ENCODE measurements around the gene PDAP1. TPM values are rescaled to one million over a fixed set of nuclear protein-coding genes. Genes with fewer than 3 reads are reported as not detected.
A peak's percentile ranks its signal among the peaks of the same experiment; 100 is the strongest.

The PDAP1 gene
- total and polyA plus RNA-seq, 9 of the 15 experiments (the other 6 are each of a cell fraction or from before 2014, with no cell fraction given): 10.2 to 315 (median 129) TPM

GRCh38 chr7:99369767-99370391 lies 38.5 kb downstream of the PDAP1 start (continued):
- TF ChIP-seq, protein P1, sequence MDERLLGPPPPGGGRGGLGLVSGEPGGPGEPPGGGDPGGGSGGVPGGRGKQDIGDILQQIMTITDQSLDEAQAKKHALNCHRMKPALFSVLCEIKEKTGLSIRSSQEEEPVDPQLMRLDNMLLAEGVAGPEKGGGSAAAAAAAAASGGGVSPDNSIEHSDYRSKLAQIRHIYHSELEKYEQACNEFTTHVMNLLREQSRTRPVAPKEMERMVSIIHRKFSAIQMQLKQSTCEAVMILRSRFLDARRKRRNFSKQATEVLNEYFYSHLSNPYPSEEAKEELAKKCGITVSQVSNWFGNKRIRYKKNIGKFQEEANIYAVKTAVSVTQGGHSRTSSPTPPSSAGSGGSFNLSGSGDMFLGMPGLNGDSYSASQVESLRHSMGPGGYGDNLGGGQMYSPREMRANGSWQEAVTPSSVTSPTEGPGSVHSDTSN (CRISPR knock-in tag; IDR thresholded peaks at IDR 0.05; ENCODE audit: low read depth): no peak
- TF ChIP-seq, protein P1 (tag; conservative IDR thresholded peaks at IDR 0.05; ENCODE audit: low read depth): no peak
- TF ChIP-seq KDM4B (IDR thresholded peaks at IDR 0.05; ENCODE audit: borderline replicate concordance in 2 of 2, low read depth in 1 of 2) (0 out of 4 replicates have a peak, but pooled peaks of 1 of the 2 experiments have one; percentile 45), CBX8 (IDR thresholded peaks at IDR 0.05; ENCODE audit: borderline replicate concordance, extremely low read depth, low read depth, low read length, poor library complexity, severe bottlenecking) (no peak), KAT8 (IDR thresholded peaks at IDR 0.05; ENCODE audit: low read depth) (no peak), MXI1 (IDR thresholded peaks at IDR 0.05; ENCODE audit: low read depth, low read length) (no peak), ELF4 (CRISPR knock-in tag; IDR thresholded peaks at IDR 0.05) (no peak), RBM34 (IDR thresholded peaks at IDR 0.05; ENCODE audit: borderline replicate concordance, insufficient read depth, low read length) (no peak), ARHGAP35 (IDR thresholded peaks at IDR 0.05; ENCODE audit: partially characterized antibody) (no peak), NFE2 (IDR thresholded peaks at IDR 0.05; ENCODE audit: low read depth) (peak; percentile 86), RUNX1 (IDR thresholded peaks at IDR 0.05; ENCODE audit: low read depth) (no peak), KAT2B (IDR thresholded peaks at IDR 0.05; ENCODE audit: low read depth, low read length) (no peak), KLF16 (IDR thresholded peaks at IDR 0.05) (peak; percentile 54; the same call in 1 of the 2 replicates), ZNF444 (CRISPR knock-in tag; IDR thresholded peaks at IDR 0.05) (no peak), TAL1 (IDR thresholded peaks at IDR 0.05) (peak; percentile 26; the same call in 1 of the 2 replicates), IRF2 (CRISPR knock-in tag; IDR thresholded peaks at IDR 0.05) (no peak), ZNF311 (CRISPR knock-in tag; IDR thresholded peaks at IDR 0.05) (no peak), CBX2 (IDR thresholded peaks at IDR 0.05; ENCODE audit: insufficient read depth, low read length, poor library complexity, severe bottlenecking) (no peak), DIDO1 (tag; IDR thresholded peaks at IDR 0.05; ENCODE audit: low read depth) (no peak), MCM7 (IDR thresholded peaks at IDR 0.05) (no peak), BRF2 (IDR thresholded peaks at IDR 0.05; ENCODE audit: borderline replicate concordance, insufficient read depth, insufficient read length) (no peak), ZKSCAN3 (CRISPR knock-in tag; IDR thresholded peaks at IDR 0.05) (no peak)
- TF ChIP-seq, protein P2, sequence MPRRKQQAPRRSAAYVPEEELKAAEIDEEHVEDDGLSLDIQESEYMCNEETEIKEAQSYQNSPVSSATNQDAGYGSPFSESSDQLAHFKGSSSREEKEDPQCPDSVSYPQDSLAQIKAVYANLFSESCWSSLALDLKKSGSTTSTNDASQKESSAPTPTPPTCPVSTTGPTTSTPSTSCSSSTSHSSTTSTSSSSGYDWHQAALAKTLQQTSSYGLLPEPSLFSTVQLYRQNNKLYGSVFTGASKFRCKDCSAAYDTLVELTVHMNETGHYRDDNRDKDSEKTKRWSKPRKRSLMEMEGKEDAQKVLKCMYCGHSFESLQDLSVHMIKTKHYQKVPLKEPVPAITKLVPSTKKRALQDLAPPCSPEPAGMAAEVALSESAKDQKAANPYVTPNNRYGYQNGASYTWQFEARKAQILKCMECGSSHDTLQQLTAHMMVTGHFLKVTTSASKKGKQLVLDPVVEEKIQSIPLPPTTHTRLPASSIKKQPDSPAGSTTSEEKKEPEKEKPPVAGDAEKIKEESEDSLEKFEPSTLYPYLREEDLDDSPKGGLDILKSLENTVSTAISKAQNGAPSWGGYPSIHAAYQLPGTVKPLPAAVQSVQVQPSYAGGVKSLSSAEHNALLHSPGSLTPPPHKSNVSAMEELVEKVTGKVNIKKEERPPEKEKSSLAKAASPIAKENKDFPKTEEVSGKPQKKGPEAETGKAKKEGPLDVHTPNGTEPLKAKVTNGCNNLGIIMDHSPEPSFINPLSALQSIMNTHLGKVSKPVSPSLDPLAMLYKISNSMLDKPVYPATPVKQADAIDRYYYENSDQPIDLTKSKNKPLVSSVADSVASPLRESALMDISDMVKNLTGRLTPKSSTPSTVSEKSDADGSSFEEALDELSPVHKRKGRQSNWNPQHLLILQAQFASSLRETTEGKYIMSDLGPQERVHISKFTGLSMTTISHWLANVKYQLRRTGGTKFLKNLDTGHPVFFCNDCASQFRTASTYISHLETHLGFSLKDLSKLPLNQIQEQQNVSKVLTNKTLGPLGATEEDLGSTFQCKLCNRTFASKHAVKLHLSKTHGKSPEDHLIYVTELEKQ (CRISPR knock-in tag; IDR thresholded peaks at IDR 0.05): no peak

All from K562 (cell line).